Bronchial smooth muscle cell (primary cell): Measurements from ENCODE around the gene MTMR3. TPM values are rescaled to one million over a fixed set of nuclear protein-coding genes. Genes with fewer than 3 reads are reported as not detected.

Source experiments
- total RNA-seq: library from RNA; depleted of rRNA; stranded (reverse); fragments of >200 nt; gene quantifications from 2 replicates; pipeline ENCODE4 v1.2.1, GENCODE V29; 2014

MTMR3 gene
- total RNA-seq = 21.0 and 22.7 TPM in 2 replicates

GRCh38 chr22:29883045-29883774 is at the start of gene MTMR3:
Gene MTMR3, plus strand, starts transcription at chr22:29883174. Its CDS starts 87,886 bp downstream, at chr22:29971060.

GRCh38 chr22:29837741-29838598 is 45.0 kb upstream of the MTMR3 start, which contains the start of gene ASCC2:
Gene ASCC2, minus strand, starts transcription at chr22:29838274. Its CDS starts 5,949 bp downstream, at chr22:29832325.

GRCh38 chr22:30079952-30080533 is 197.1 kb downstream of the MTMR3 start, which contains the start of gene HORMAD2:
Gene HORMAD2, plus strand, starts transcription at chr22:30080464. Its CDS starts 13,489 bp downstream, at chr22:30093953.

Other genes with a start within 250 kb of the MTMR3 start
- gene CABP7, start 163.2 kb upstream of the MTMR3 start, total RNA-seq = not detected in 2 replicates
- 17.4 and 20.3 TPM in 2 replicates for gene ZMAT5, start 116.2 kb upstream of the MTMR3 start, total RNA-seq
- 113 and 156 TPM in 2 replicates for gene UQCR10, start 115.8 kb upstream of the MTMR3 start, total RNA-seq
- gene ASCC2, start 44.9 kb upstream of the MTMR3 start, total RNA-seq = 21.3 and 31.9 TPM in 2 replicates
- 0.16 TPM in 1 of 2 replicates, not detected in the other for gene HORMAD2, start 197.3 kb downstream of the MTMR3 start, total RNA-seq